GM12864 (cell line): Measurements from ENCODE around the gene RHOC.
"Not testable (repeated sequence)": the region's sequence is repeated elsewhere in the genome, so short reads cannot be mapped to it uniquely, and the experiment has no call there.

Experiments
- DNase-seq: peaks from one replicate; pipeline ENCODE4 v3.0.0-alpha.2; 2011; ENCODE audit warnings: low read depth
- H3K4me3 ChIP-seq: 2 replicates; pipeline ENCODE4 v1.5.1; 2011; ENCODE audit warnings: mild to moderate bottlenecking, low read depth, low read length, control low read depth
- TF ChIP-seq, protein P1 (sequence below): IDR thresholded peaks from 2 replicates; pipeline ENCODE4 v1.5.1; 2011; ENCODE audit warnings: low read depth, mild to moderate bottlenecking, moderate library complexity, low read length, control low read depth, inconsistent platforms; ENCODE audit errors: missing control alignments

The RHOC gene

DNA sequence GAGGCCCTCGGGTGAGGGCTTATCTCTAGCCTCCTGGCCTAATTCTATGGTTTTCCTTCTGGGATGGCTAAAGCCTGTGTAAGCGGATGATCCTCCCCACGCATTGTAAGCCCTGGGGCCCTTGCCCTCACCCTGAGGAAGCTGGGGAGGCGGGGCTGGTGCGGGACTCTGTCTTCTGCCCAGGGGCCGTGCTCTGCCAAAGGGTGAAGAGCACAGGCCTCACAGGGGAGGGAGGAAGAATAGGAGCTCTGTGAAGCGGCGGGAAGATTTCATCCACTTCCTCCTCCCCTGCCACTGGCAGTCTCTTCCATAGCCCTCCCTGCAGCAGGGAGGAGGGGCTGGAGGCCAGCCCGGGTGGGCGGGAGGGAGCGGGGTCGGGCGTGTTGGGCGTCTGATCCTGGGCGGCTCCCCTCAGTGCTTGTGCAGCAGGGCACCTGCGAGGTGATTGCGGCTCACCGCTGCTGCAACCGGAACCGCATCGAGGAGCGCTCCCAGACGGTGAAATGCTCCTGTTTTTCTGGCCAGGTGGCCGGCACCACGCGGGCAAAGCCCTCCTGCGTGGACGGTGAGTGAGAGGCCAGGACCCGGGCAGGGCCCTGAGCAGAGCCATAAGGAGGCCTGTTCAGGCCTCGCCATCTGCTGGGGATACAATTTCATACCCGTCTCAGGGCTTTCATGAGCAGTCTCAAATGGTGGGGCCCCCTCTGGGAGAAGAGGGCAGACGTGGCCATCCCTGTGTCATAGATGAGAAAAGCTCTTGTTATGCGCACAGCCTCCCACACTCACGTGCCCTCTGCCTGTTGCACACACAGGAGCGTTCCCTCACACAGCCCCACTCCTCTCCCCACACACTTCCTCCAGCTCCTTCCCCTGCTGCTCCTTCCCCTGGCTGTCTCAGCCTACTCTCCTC lies 15.9 kb upstream of the RHOC start:
- H3K4me3 ChIP-seq: no peak overlapping the region
- TF ChIP-seq, protein P1, sequence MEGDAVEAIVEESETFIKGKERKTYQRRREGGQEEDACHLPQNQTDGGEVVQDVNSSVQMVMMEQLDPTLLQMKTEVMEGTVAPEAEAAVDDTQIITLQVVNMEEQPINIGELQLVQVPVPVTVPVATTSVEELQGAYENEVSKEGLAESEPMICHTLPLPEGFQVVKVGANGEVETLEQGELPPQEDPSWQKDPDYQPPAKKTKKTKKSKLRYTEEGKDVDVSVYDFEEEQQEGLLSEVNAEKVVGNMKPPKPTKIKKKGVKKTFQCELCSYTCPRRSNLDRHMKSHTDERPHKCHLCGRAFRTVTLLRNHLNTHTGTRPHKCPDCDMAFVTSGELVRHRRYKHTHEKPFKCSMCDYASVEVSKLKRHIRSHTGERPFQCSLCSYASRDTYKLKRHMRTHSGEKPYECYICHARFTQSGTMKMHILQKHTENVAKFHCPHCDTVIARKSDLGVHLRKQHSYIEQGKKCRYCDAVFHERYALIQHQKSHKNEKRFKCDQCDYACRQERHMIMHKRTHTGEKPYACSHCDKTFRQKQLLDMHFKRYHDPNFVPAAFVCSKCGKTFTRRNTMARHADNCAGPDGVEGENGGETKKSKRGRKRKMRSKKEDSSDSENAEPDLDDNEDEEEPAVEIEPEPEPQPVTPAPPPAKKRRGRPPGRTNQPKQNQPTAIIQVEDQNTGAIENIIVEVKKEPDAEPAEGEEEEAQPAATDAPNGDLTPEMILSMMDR: no peak
- DNase-seq: no peak

DNA sequence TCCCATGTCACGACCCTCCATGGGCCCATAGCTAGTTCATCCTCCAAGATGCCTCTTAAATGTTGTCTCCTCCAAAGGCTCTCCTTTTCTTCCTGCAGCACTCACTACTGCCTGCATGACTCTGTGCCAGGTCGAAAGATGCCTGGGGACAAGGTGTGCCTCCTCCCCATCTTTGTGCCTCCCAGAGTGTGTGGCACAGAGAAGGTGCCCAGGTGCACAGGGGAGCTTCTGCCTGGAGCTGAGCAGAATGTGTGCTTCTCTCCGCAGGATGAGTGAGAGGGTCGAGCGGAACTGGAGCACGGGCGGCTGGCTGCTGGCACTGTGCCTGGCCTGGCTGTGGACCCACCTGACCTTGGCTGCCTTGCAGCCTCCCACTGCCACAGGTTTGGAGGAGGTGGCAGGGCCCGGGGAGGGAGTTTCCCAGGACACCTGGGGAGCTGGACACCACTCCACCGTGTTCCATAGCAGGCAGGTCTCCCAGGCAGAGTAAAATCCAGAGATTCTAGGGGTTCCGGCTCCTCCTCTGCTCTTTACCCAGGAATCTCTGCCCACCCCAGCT lies 15.1 kb upstream of the RHOC start:
- no peak for DNase-seq
- H3K4me3 ChIP-seq: no peak overlapping the region

DNA sequence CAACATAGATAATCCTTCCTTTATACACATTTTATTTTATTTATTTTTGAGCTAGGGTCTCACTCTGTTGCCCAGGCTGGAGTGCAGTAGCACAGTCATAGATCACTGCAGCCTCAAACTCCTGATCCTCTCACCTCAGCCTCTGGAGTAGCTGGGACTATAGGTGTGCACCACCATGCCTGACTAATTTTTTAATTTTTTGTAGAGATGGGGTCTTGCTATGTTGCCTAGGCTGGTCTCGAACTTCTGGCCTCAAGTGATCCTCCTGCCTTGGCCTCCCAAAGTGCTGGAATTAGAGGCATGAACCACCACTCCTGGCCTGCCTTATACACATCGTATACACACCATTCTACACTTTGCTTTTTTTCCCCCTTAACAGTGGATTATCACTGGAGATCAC lies 14.4 kb upstream of the RHOC start:
- not testable (repeated sequence) for H3K4me3 ChIP-seq, DNase-seq

More for the DNA sequence above, 15.1 kb upstream of the RHOC start:
- TF ChIP-seq, protein P1: no peak

DNA sequence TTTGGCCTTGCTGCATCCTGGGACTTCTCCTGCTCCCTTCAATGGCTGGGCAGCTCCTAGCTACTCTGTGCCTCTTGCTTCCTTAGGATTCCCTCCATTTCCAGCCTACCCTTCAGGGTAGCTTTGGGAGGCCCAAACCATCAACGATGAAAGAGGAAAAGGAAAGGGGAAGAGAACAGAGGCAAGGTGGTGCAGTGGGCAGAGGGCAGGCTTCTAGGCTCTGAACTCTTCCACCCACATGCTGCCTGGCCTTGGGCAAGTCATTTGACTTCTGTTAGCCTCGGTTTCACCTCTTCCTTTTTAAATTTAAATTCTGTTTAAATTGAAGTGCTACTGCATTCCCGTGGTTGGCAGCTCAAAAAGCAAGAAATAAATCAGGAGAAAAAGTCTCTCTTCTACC lies 13.9 kb upstream of the RHOC start:
- no peak for DNase-seq
- no peak overlapping the region for H3K4me3 ChIP-seq
- TF ChIP-seq, protein P1: no peak

DNA sequence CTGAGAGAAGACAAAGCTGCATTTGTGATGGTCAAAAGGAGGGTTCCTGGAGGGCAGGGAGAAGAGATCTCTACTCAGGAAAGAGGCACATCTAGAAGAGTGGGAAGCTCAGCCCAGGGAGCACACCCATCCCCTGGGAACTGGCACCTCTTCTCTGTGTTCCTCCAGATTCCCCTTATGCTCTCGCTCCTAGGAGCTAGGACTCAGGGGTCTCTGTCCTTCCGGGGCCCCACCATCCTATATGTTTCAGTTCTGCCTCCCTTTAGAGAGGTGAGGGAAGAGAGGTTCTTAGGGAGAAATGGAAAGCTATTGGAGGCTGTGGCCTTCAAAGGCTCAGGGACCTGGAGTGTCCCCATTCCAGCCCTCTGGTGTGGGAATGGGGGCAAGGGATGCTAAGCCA lies 12.8 kb upstream of the RHOC start:
- TF ChIP-seq, protein P1: no peak
- H3K4me3 ChIP-seq: no peak overlapping the region
- no peak for DNase-seq

DNA sequence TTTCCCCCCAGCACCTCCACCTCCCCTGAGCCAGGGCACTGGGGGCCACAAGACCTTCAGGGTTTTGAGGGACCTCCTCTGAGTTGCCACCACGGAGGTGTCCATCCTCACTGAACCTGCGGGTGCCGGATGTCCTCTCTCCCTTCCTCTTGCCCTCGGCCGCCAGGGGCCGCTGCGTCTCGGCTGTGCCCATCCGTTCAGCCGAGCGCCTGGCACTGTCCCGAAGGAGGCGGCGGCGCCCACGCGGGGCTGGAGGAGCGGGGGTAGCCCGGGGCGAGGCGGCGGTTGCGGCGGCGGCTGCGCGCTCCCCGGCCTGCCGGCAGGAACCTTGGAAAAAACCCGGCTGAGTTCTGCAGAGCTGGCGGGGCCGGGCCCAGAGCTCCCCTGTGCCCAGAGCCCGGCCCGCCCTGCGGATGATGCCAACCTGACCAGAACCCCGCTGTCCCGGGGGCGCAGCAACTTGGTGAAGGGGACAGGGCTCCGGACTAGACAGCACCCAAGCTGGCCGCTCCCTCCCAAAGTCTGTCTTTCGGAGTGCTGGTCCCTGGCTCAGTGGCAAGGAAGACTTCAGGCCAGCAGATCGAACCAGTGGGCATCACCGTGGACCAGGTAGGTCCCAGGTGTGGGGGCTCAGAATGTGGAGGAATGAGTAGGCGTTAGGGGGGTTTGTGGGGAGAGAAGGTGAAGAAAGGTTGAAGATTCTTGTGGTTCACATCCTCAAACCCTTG lies 11.9 kb upstream of the RHOC start:
- DNase-seq: no peak
- H3K4me3 ChIP-seq: no peak overlapping the region
- TF ChIP-seq, protein P1: peak; percentile 89

DNA sequence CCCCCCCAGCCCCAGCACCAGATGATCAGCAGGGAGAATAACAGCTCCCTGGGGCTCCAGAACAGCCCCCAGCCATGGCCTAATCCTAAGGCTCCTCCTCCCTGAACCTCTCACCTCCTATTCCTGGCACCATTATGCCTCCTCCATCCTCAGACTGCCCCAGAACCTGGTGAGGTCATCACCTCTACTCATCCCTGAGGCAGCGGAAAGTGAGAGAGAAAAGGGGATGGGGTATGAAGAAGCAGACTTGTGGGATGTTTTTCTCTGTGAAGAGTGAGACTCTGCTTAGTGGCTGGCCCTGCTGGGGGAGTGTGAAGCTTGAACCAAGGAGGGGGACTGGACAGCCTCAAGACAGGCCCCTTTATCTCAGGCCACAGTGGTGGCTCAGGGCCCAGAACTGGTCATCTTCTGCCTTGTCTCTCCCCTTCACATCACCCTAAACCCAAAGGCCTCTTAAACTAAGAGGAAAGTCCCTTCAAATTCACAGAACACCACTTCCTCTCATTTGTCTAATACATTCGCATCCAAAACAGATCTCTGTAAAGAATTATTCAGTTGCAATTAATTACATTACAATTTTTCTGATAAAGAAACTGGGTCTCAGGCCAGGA lies 10.4 kb upstream of the RHOC start:
- TF ChIP-seq, protein P1: peak; percentile 3
- no peak overlapping the region for H3K4me3 ChIP-seq
- no peak for DNase-seq
